Gastroesophageal sphincter (tissue), 3 donors: ENCODE measurements around the gene FAM118B.

Source experiments
- EP300 ChIP-seq: sonication (generic); formaldehyde crosslinking; IDR thresholded peaks from one replicate; pipeline ENCODE4 v1.6.1; 2017; ENCODE audit warnings: antibody characterized with exemption, mild to moderate bottlenecking
- POLR2A ChIP-seq, 2 donors: fragments of 450-650 bp; IDR thresholded peaks; one replicate each; pipeline ENCODE4 v1.6.1; 2017; ENCODE audit warnings: antibody characterized with exemption in 2 of 2, mild to moderate bottlenecking in 2 of 2, moderate library complexity in 1 of 2
- POLR2AphosphoS5 ChIP-seq: sonication (generic); formaldehyde crosslinking; IDR thresholded peaks from one replicate; pipeline ENCODE4 v1.6.1; 2017; ENCODE audit warnings: antibody characterized with exemption
- TF ChIP-seq, protein P1 (sequence below), 4 experiments: fragments of 200-600 bp in 2 of 4; fragments of 450-650 bp in 2 of 4; sonication (generic) in 1 of 4; IDR thresholded peaks; one replicate each; pipeline ENCODE4 v1.5.1; 2017 to 2019; ENCODE audit warnings: antibody characterized with exemption in 4 of 4, mild to moderate bottlenecking in 2 of 4, moderate library complexity in 2 of 4

DNA sequence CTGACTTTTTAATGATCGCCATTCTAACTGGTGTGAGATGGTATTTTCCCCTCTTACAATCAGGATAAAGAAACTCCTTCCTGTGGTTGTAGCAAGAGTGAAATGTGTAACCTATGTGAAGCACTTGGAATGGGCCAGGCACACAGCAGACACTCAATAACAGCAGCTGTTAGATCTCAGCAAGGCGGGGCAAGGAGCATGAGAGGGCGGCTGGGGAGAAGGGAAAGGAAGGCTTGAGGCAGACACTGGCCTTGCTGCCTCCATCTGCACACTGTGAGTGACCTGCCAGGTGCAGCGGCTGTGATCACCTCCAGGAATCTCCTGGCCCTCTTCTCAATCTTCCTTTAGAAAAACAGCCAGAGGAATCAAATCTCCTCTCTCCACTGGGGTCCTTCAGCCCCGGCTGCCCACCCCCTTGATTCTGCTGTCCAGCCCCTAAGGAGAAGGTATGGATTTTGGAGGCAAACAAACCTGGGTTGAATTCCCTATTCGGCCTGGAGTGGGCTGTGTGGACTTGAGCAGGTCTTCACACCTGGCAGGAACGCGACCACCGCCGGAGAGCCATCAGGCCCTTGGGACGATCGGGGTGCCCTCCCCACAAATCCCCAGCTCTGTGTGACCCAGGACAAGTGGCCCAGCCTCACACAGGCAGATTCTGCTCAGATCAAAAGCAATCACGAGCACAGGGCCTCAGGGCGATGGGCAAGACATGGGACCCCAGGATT is 49.1 kb upstream of the FAM118B start:
- TF ChIP-seq, protein P1, sequence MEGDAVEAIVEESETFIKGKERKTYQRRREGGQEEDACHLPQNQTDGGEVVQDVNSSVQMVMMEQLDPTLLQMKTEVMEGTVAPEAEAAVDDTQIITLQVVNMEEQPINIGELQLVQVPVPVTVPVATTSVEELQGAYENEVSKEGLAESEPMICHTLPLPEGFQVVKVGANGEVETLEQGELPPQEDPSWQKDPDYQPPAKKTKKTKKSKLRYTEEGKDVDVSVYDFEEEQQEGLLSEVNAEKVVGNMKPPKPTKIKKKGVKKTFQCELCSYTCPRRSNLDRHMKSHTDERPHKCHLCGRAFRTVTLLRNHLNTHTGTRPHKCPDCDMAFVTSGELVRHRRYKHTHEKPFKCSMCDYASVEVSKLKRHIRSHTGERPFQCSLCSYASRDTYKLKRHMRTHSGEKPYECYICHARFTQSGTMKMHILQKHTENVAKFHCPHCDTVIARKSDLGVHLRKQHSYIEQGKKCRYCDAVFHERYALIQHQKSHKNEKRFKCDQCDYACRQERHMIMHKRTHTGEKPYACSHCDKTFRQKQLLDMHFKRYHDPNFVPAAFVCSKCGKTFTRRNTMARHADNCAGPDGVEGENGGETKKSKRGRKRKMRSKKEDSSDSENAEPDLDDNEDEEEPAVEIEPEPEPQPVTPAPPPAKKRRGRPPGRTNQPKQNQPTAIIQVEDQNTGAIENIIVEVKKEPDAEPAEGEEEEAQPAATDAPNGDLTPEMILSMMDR (IDR thresholded peaks at IDR 0.05), result no peak
- no peak for TF ChIP-seq POLR2A (IDR thresholded peaks at IDR 0.05)
- TF ChIP-seq EP300, result no peak
- TF ChIP-seq POLR2AphosphoS5, result no peak
